ENCODE measurements around the gene SIPA1L3.

Gene SIPA1L3

DNA sequence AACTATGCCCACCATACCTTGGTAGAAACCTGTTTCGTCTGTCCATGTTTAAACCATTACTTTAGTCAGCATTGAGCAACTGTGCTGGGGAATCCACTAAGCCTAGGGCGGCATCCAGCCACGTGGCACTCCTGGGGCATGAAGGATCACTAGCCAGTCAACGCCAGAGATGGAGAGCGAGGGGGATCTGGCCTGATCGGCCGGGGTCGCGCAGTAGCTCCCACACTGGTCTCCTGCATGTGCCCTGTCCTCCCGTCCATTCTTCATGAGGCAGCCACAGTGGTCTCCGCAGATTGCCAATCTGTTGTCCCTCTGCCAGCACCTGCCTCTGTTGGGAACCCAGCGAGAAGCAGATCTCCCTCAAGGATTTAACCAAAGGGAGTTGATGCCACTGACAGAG, 207.6 kb downstream of the SIPA1L3 start:
- Histone ChIP-seq H3K9me3 (no peaks in the 10 kb centered on the region), H3K27ac (no peak overlapping the region), H3K27me3 (no peaks in the 10 kb centered on the region), H3K36me3 (peaks cover 40% of the 10 kb centered on the region), H3K4me3 (ENCODE audit: low read depth in 1 of 2, low read length in 1 of 2) (no peak overlapping the region), H3K4me1 (ENCODE audit: control insufficient read depth in 1 of 2, insufficient read depth in 1 of 2, low read depth in 1 of 2, low read length in 1 of 2) (no peaks in the 10 kb centered on the region)
- TF ChIP-seq, protein P1, sequence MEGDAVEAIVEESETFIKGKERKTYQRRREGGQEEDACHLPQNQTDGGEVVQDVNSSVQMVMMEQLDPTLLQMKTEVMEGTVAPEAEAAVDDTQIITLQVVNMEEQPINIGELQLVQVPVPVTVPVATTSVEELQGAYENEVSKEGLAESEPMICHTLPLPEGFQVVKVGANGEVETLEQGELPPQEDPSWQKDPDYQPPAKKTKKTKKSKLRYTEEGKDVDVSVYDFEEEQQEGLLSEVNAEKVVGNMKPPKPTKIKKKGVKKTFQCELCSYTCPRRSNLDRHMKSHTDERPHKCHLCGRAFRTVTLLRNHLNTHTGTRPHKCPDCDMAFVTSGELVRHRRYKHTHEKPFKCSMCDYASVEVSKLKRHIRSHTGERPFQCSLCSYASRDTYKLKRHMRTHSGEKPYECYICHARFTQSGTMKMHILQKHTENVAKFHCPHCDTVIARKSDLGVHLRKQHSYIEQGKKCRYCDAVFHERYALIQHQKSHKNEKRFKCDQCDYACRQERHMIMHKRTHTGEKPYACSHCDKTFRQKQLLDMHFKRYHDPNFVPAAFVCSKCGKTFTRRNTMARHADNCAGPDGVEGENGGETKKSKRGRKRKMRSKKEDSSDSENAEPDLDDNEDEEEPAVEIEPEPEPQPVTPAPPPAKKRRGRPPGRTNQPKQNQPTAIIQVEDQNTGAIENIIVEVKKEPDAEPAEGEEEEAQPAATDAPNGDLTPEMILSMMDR (IDR thresholded peaks at IDR 0.05) = no peak

DNA sequence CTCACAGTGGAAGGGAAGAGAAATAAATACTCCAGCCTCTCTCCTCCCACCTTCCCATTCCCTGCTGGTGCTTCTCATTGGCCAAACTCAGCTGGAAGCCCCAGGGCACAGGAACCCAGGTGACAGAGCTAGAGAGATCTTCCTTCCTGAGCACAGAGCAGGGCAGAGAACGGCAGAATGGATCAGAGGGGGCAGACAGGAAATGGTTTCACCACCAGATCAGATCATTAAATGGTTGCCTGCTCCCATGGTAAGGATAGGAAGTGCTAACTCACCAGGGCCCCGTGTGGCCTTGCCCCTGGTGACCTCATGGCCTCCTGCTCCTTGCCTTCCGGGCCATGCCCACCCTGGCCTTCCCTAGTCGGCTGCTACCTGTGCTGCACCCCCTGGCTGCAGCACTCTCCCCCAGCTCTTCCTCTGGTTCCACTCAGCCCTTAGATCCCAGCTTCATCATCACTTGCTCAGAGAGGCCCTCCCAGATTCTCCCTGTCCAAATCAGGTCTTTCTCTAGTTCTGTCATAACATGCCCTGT, 208.3 kb downstream of the SIPA1L3 start:
- Histone ChIP-seq H3K27me3 (no peaks in the 10 kb centered on the region), H3K27ac (no peak overlapping the region), H3K4me3 (ENCODE audit: low read depth in 1 of 2, low read length in 1 of 2) (no peak overlapping the region), H3K36me3 (peaks cover 38% of the 10 kb centered on the region), H3K9me3 (no peaks in the 10 kb centered on the region), H3K4me1 (ENCODE audit: control insufficient read depth in 1 of 2, insufficient read depth in 1 of 2, low read depth in 1 of 2, low read length in 1 of 2) (no peaks in the 10 kb centered on the region)
- TF ChIP-seq, protein P1 (IDR thresholded peaks at IDR 0.05) = no peak

DNA sequence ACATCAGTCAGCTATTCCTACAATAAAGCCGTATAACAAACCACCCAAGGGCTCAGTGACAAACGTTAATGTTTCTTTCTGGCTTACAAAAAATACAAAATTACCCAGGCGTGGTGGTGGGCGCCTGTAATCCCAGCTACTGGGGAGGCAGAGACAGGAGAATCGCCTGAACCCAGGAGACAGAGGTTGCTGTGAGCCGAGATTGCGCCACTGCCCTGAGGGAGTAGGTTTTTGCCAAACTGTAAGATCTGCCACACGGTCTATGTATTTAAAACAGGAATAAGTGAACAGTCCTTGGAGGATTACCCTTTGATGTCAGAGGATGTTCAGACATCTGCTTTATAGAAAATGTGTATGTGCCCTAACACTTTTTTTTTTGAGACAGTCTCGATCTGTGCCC, 211.2 kb downstream of the SIPA1L3 start:
- TF ChIP-seq, protein P1 (IDR thresholded peaks at IDR 0.05) = no peak
- H3K27ac ChIP-seq = no peak overlapping the region
- no peaks in the 10 kb centered on the region for H3K27me3 ChIP-seq
- no peaks in the 10 kb centered on the region for H3K4me1 ChIP-seq (ENCODE audit: control insufficient read depth in 1 of 2, insufficient read depth in 1 of 2, low read depth in 1 of 2, low read length in 1 of 2)
- H3K9me3 ChIP-seq = no peaks in the 10 kb centered on the region
- peaks cover 26% of the 10 kb centered on the region for H3K36me3 ChIP-seq
- H3K4me3 ChIP-seq (ENCODE audit: low read depth in 1 of 2, low read length in 1 of 2) = no peak overlapping the region

DNA sequence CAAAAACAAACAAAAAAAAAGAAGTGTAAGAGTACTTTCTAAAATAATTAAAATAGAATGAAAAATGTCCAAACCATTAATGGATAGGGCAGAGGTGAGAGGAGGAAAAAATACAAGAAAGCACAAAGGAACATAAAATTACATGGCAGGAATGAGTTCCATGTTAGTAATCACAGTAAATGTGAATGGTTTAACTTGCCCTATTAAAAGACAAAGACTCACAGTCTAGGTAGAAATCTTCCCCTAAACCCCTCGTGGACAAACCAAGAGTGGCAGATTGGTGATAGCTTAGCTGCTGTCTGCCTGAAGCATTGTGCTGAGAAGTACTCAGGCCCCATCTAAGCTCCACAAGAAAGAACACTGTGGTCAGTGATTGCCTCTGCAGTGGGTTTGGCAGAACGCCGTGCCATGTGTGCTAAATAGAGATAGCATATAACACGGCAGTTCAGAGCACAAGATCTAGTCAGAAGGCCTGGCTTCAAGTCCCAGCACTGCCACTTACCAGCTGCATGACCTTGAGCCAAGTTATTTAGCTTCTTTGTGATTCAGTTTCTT, 213.5 kb downstream of the SIPA1L3 start:
- Histone ChIP-seq H3K27me3 (no peaks in the 10 kb centered on the region), H3K36me3 (peaks cover 20% of the 10 kb centered on the region), H3K4me3 (ENCODE audit: low read depth in 1 of 2, low read length in 1 of 2) (no peak overlapping the region), H3K4me1 (ENCODE audit: control insufficient read depth in 1 of 2, insufficient read depth in 1 of 2, low read depth in 1 of 2, low read length in 1 of 2) (no peaks in the 10 kb centered on the region), H3K9me3 (no peaks in the 10 kb centered on the region), H3K27ac (no peak overlapping the region)
- TF ChIP-seq, protein P1 (IDR thresholded peaks at IDR 0.05) = no peak

DNA sequence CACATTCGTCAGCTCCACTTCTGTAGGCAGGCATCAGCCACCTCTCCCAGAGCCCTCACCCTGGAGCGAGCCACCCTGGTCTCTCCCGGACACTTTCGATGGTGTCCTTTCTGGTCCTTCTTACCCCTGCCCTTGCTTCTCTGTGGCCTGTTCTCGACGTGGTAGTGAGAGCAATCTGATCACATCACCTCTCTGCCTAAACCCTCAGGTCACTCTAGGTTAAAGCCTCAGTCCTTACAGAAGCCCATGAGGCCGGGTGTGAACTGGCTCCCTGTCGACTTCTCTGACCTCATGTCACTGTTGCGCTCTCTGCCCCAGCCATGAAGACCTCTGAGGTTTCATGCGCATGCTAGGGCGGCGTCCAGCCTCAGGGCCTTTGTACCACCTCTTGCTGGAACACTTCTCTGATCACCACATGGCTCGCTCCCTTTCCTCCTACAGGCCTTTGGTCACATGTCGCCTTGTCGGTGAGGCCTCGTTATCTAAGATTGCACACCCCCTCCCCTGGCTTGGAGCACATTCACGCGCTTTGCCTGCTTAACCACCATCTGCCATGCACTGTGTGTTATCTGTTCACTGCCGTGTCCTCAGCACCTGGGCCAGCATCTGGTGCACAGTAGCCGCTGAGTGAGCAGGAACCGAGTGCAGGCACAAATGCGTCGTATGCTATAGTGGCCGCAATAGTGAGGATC, 215.5 kb downstream of the SIPA1L3 start:
- Histone ChIP-seq H3K27me3 (no peaks in the 10 kb centered on the region), H3K27ac (no peak overlapping the region), H3K4me3 (ENCODE audit: low read depth in 1 of 2, low read length in 1 of 2) (no peak overlapping the region), H3K36me3 (peaks cover 20% of the 10 kb centered on the region), H3K9me3 (no peaks in the 10 kb centered on the region), H3K4me1 (ENCODE audit: control insufficient read depth in 1 of 2, insufficient read depth in 1 of 2, low read depth in 1 of 2, low read length in 1 of 2) (no peaks in the 10 kb centered on the region)
- TF ChIP-seq, protein P1 (IDR thresholded peaks at IDR 0.05) = no peak
